Measurements from ENCODE around the gene EIPR1.

Gene EIPR1

DNA sequence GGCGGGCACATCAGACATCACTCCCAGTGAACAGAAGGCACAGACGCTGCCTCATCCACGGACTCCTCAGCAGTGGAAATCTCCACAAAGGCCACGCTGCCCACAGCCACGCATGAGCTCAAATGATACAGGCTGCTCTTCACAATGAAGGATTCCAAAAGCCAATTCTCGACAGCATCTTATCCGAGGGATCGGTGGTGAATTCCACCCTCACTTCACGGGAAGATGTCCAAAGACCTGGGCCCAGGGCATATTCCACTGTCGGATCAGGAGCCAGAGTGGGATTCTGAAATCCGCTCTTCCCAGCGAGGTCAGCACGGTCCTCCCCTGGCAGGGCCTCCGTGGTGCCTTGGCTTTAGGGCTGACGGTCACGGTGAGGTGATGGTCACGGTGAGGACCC lies 55.8 kb downstream of the EIPR1 start:
- no peak for DNase-seq
- Histone ChIP-seq H3K4me1 (ENCODE audit: control insufficient read depth in 1 of 2, insufficient read depth in 2 of 2, low read length in 2 of 2) (peaks cover 5 to 7% of the 10 kb centered on the region in 2 experiments), H4K8ac (ENCODE audit: low read depth, low read length) (no peak overlapping the region), H3K23ac (ENCODE audit: low read length) (no peak overlapping the region), H3K4ac (ENCODE audit: low read depth, low read length) (no peak overlapping the region), H3K27me3 (ENCODE audit: insufficient read depth, low read length) (no peaks in the 10 kb centered on the region), H3K4me2 (ENCODE audit: low read length) (no peak overlapping the region), H2BK12ac (ENCODE audit: low read length) (no peak overlapping the region), H3K4me3 (ENCODE audit: low read depth, low read length) (no peak overlapping the region), H4K91ac (ENCODE audit: low read depth, low read length) (no peak overlapping the region), H2AFZ (ENCODE audit: insufficient read depth, low read length, poor library complexity) (no peak overlapping the region), H3K9ac (ENCODE audit: low read length) (no peak overlapping the region), H3K79me1 (ENCODE audit: low read length) (no peaks in the 10 kb centered on the region), H3K18ac (ENCODE audit: low read length) (no peak overlapping the region), H3K79me2 (ENCODE audit: control insufficient read depth, insufficient read depth, low read length, poor library complexity) (no peaks in the 10 kb centered on the region), H3K27ac (ENCODE audit: low read depth, low read length) (no peak overlapping the region), H3K36me3 (ENCODE audit: control insufficient read depth in 1 of 2, insufficient read depth in 2 of 2, low read length in 2 of 2) (peaks cover 5 to 15% of the 10 kb centered on the region in 2 experiments), H2BK120ac (ENCODE audit: insufficient read depth, low read length, poor library complexity) (no peak overlapping the region), H2AK5ac (ENCODE audit: low read length) (no peak overlapping the region), H3K14ac (ENCODE audit: low read length) (no peak overlapping the region), H3K9me3 (ENCODE audit: insufficient read depth, low read depth, low read length) (no peaks in the 10 kb centered on the region), H2BK5ac (ENCODE audit: low read depth, low read length, poor library complexity) (no peak overlapping the region), H4K12ac (ENCODE audit: low read depth, low read length) (no peak overlapping the region)
- WGBS (ENCODE audit: extremely low coverage, insufficient coverage, insufficient read length), result no CpG with 5 or more reads among the region's 17 CpGs

DNA sequence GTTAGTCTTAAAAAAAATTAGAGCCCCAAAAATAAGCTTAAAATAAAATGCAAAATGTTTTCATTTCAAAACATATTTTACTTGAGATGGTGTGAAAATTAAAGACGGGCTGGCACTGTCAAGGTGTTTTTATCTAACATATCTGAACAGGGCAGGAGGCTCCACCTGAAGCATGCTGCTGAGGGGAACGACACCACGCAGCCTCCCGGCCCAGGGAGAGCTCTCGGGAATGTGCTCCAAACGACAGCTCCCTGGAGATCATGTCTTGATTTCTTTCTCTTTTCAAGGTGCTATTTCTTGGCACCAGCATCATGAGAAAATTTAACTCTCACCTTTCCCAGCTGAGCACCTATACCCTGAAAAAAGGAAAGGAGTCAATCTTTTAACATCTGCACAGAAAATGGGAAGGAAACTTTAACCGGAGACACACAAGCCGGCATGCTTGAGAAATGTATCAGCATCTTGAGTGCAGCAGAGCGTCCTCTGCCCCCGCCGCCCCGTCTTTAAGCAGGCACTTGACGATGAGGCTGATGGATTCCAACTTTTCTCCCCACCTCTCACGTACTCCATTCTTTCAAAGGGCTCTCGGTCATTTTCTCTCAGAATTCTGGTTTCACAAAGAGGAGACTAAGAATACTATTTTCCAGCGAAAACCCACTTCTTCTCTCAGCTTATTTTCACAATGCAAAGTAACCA lies 56.6 kb downstream of the EIPR1 start:
- H4K8ac ChIP-seq (ENCODE audit: low read depth, low read length), result no peak overlapping the region
- H2AFZ ChIP-seq (ENCODE audit: insufficient read depth, low read length, poor library complexity), result no peak overlapping the region
- H3K27me3 ChIP-seq (ENCODE audit: insufficient read depth, low read length), result no peaks in the 10 kb centered on the region
- no peak overlapping the region for H3K4ac ChIP-seq (ENCODE audit: low read depth, low read length)
- H4K91ac ChIP-seq (ENCODE audit: low read depth, low read length), result no peak overlapping the region
- H3K79me2 ChIP-seq (ENCODE audit: control insufficient read depth, insufficient read depth, low read length, poor library complexity), result no peaks in the 10 kb centered on the region
- H4K12ac ChIP-seq (ENCODE audit: low read depth, low read length), result no peak overlapping the region
- no peak overlapping the region for H3K9ac ChIP-seq (ENCODE audit: low read length)
- H3K79me1 ChIP-seq (ENCODE audit: low read length), result no peaks in the 10 kb centered on the region
- no peak overlapping the region for H2BK12ac ChIP-seq (ENCODE audit: low read length)
- H3K4me3 ChIP-seq (ENCODE audit: low read depth, low read length), result no peak overlapping the region
- H2BK120ac ChIP-seq (ENCODE audit: insufficient read depth, low read length, poor library complexity), result no peak overlapping the region
- no peak overlapping the region for H3K18ac ChIP-seq (ENCODE audit: low read length)
- H2BK5ac ChIP-seq (ENCODE audit: low read depth, low read length, poor library complexity), result no peak overlapping the region
- peaks cover 7 to 11% of the 10 kb centered on the region in 2 experiments for H3K4me1 ChIP-seq (ENCODE audit: control insufficient read depth in 1 of 2, insufficient read depth in 2 of 2, low read length in 2 of 2)
- peaks cover 5 to 15% of the 10 kb centered on the region in 2 experiments for H3K36me3 ChIP-seq (ENCODE audit: control insufficient read depth in 1 of 2, insufficient read depth in 2 of 2, low read length in 2 of 2)
- H3K27ac ChIP-seq (ENCODE audit: low read depth, low read length), result no peak overlapping the region
- no peak overlapping the region for H3K4me2 ChIP-seq (ENCODE audit: low read length)
- no peak overlapping the region for H2AK5ac ChIP-seq (ENCODE audit: low read length)
- no CpG with 5 or more reads among the region's 16 CpGs for WGBS (ENCODE audit: extremely low coverage, insufficient coverage, insufficient read length)
- H3K14ac ChIP-seq (ENCODE audit: low read length), result no peak overlapping the region
- DNase-seq, result no peak
- no peak overlapping the region for H3K23ac ChIP-seq (ENCODE audit: low read length)
- no peaks in the 10 kb centered on the region for H3K9me3 ChIP-seq (ENCODE audit: insufficient read depth, low read depth, low read length)

DNA sequence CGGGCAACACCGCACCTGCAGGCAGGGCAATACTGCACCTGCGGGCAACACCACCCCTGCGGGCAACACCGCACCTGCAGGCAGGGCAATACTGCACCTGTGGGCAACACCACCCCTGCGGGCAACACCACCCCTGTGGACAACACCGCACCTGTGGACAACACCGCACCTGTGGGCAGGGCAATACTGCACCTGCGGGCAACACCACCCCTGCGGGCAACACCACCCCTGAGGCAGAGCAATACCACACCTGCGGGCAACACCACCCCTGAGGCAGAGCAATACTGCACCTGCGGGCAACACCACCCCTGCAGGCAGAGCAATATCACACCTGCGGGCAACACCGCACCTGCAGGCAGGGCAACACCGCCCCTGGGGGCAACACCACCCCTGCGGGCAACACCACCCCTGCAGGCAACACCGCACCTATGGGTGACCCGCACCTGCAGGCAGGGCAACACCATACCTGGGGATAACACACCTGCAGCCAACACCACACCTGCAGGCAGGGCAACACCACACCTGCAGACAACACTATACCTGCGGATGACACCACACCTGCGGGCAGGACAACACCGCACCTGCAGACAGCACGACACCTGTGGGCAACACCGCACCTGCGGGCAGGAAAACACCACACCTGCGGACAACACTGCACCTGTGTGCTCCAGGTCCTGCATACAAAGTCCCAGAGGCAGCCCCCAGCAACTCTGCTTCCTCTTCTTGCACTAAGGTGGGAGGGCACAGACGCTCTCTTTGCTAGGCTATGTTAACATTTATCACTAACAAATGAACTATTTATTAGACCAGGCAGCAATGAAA lies 57.7 kb downstream of the EIPR1 start:
- peak; percentile 1 to 13 for DNase-seq
- H3K23ac ChIP-seq (ENCODE audit: low read length), result no peak overlapping the region

DNA sequence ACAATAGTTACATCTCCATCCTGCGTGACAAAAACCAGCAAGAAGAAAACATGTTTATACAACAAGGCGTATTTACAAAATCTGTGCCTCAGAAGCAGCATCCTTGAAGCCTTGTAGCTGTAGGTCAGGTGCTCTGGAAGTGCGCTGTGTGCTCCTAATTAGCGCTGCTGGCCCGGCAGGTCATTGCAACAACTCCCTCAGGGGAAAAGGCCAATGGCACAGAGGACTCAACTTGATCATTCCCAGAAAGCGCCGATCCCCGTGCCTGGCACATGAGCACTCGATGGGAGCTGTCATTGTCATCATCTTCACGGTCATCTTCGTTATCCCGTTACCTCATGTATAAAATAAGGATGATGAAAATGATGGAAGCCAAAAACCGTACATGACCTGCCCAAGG lies 58.5 kb downstream of the EIPR1 start:
- Histone ChIP-seq H3K9me3 (ENCODE audit: insufficient read depth, low read depth, low read length) (no peaks in the 10 kb centered on the region), H2AK5ac (ENCODE audit: low read length) (no peak overlapping the region), H2BK12ac (ENCODE audit: low read length) (no peak overlapping the region), H4K91ac (ENCODE audit: low read depth, low read length) (no peak overlapping the region), H3K79me1 (ENCODE audit: low read length) (no peaks in the 10 kb centered on the region), H3K23ac (ENCODE audit: low read length) (no peak overlapping the region), H4K12ac (ENCODE audit: low read depth, low read length) (no peak overlapping the region), H3K4ac (ENCODE audit: low read depth, low read length) (no peak overlapping the region), H3K36me3 (ENCODE audit: control insufficient read depth in 1 of 2, insufficient read depth in 2 of 2, low read length in 2 of 2) (peaks cover 5 to 10% of the 10 kb centered on the region in 2 experiments), H3K27me3 (ENCODE audit: insufficient read depth, low read length) (no peaks in the 10 kb centered on the region), H3K79me2 (ENCODE audit: control insufficient read depth, insufficient read depth, low read length, poor library complexity) (no peaks in the 10 kb centered on the region), H2AFZ (ENCODE audit: insufficient read depth, low read length, poor library complexity) (no peak overlapping the region), H2BK120ac (ENCODE audit: insufficient read depth, low read length, poor library complexity) (no peak overlapping the region), H4K8ac (ENCODE audit: low read depth, low read length) (no peak overlapping the region), H3K18ac (ENCODE audit: low read length) (no peak overlapping the region), H3K4me2 (ENCODE audit: low read length) (no peak overlapping the region), H3K4me3 (ENCODE audit: low read depth, low read length) (no peak overlapping the region), H3K9ac (ENCODE audit: low read length) (no peak overlapping the region), H3K4me1 (ENCODE audit: control insufficient read depth in 1 of 2, insufficient read depth in 2 of 2, low read length in 2 of 2) (peaks cover 7% of the 10 kb centered on the region in 2 experiments), H3K27ac (ENCODE audit: low read depth, low read length) (no peak overlapping the region), H2BK5ac (ENCODE audit: low read depth, low read length, poor library complexity) (no peak overlapping the region), H3K14ac (ENCODE audit: low read length) (no peak overlapping the region)
- no CpG with 5 or more reads among the region's 13 CpGs for WGBS (ENCODE audit: extremely low coverage, insufficient coverage, insufficient read length)
- no peak for DNase-seq

More for the DNA sequence above, 57.7 kb downstream of the EIPR1 start:
- H2BK12ac ChIP-seq (ENCODE audit: low read length), result no peak overlapping the region
- peaks cover 7 to 9% of the 10 kb centered on the region in 2 experiments for H3K4me1 ChIP-seq (ENCODE audit: control insufficient read depth in 1 of 2, insufficient read depth in 2 of 2, low read length in 2 of 2)
- H3K4me2 ChIP-seq (ENCODE audit: low read length), result no peak overlapping the region
- no peaks in the 10 kb centered on the region for H3K27me3 ChIP-seq (ENCODE audit: insufficient read depth, low read length)
- no peak overlapping the region for H4K12ac ChIP-seq (ENCODE audit: low read depth, low read length)
- no peak overlapping the region for H3K27ac ChIP-seq (ENCODE audit: low read depth, low read length)
- H3K4ac ChIP-seq (ENCODE audit: low read depth, low read length), result no peak overlapping the region
- peaks cover 5 to 13% of the 10 kb centered on the region in 2 experiments for H3K36me3 ChIP-seq (ENCODE audit: control insufficient read depth in 1 of 2, insufficient read depth in 2 of 2, low read length in 2 of 2)
- H2AFZ ChIP-seq (ENCODE audit: insufficient read depth, low read length, poor library complexity), result no peak overlapping the region
- peak overlapping the region; percentile 7 for H3K4me3 ChIP-seq (ENCODE audit: low read depth, low read length)
- H3K79me2 ChIP-seq (ENCODE audit: control insufficient read depth, insufficient read depth, low read length, poor library complexity), result no peaks in the 10 kb centered on the region
- H3K9ac ChIP-seq (ENCODE audit: low read length), result no peak overlapping the region
- WGBS (ENCODE audit: extremely low coverage, insufficient coverage, insufficient read length), result no CpG with 5 or more reads among the region's 26 CpGs
- H2BK120ac ChIP-seq (ENCODE audit: insufficient read depth, low read length, poor library complexity), result no peak overlapping the region
- no peaks in the 10 kb centered on the region for H3K9me3 ChIP-seq (ENCODE audit: insufficient read depth, low read depth, low read length)
- no peak overlapping the region for H4K8ac ChIP-seq (ENCODE audit: low read depth, low read length)
- no peak overlapping the region for H2BK5ac ChIP-seq (ENCODE audit: low read depth, low read length, poor library complexity)
- no peak overlapping the region for H3K18ac ChIP-seq (ENCODE audit: low read length)
- H2AK5ac ChIP-seq (ENCODE audit: low read length), result no peak overlapping the region
- no peak overlapping the region for H4K91ac ChIP-seq (ENCODE audit: low read depth, low read length)
- no peaks in the 10 kb centered on the region for H3K79me1 ChIP-seq (ENCODE audit: low read length)
- H3K14ac ChIP-seq (ENCODE audit: low read length), result no peak overlapping the region
